ENCODE measurements around the gene MYO5B. TPM values are rescaled to one million over a fixed set of nuclear protein-coding genes. Genes with fewer than 3 reads are reported as not detected.

MYO5B gene
- total RNA-seq, 1 experiment from 2014 or later, result 32.1 TPM

GRCh38 chr18:50073319-50073718, 121.6 kb downstream of the MYO5B start:
- H3K4me1 ChIP-seq (ENCODE audit: control insufficient read depth in 1 of 2, insufficient read depth in 2 of 2, low read length in 2 of 2), result peaks cover 2 to 7% of the 10 kb centered on the region in 2 experiments; a peak in 1 of 4 replicates
- POLR2A ChIA-PET, result no interaction called here
- CTCF ChIA-PET, result no interaction called here
- no peak overlapping the region for H3K4me2 ChIP-seq (ENCODE audit: low read length)
- RAD21 ChIA-PET (ENCODE audit: low non-redundant PET in 1 of 2, low total read pairs in 2 of 2, uncharacterized antibody in 2 of 2, unreplicated experiment in 2 of 2), result no interaction called here
- H3K9me2 ChIP-seq (ENCODE audit: insufficient read depth), result no peaks in the 10 kb centered on the region
- no peak overlapping the region for H3K27ac ChIP-seq (ENCODE audit: low read depth, low read length)
- TF ChIP-seq SP1 (IDR thresholded peaks at IDR 0.05; ENCODE audit: low read depth), result no peak
- TF ChIP-seq RAD21 (IDR thresholded peaks at IDR 0.05; ENCODE audit: low read depth), result no peak
- TF ChIP-seq EZH2phosphoT487 (IDR thresholded peaks at IDR 0.05; ENCODE audit: borderline replicate concordance), result no peak
- no peak for TF ChIP-seq FOSL1 (IDR thresholded peaks at IDR 0.05; ENCODE audit: low read depth)
- TF ChIP-seq EGR1 (IDR thresholded peaks at IDR 0.05; ENCODE audit: low read depth), result no peak
- no peak for TF ChIP-seq SIN3A (IDR thresholded peaks at IDR 0.05; ENCODE audit: low read depth)
- TF ChIP-seq POLR2A (IDR thresholded peaks at IDR 0.05; ENCODE audit: borderline replicate concordance, extremely low read depth, insufficient read depth, insufficient read length), result no peak
- TF ChIP-seq CTCF (IDR thresholded peaks at IDR 0.05 in 2 of 3, conservative IDR thresholded peaks at IDR 0.05 in 1 of 3; ENCODE audit: borderline replicate concordance in 1 of 3, insufficient read depth in 1 of 3, low read depth in 2 of 3, low read length in 2 of 3), result no peak
- no peak for TF ChIP-seq ZNF274 (IDR thresholded peaks at IDR 0.05; ENCODE audit: low read depth, low read length)
- no peak for TF ChIP-seq REST (IDR thresholded peaks at IDR 0.05; ENCODE audit: low read depth)
- TF ChIP-seq ZBTB33 (IDR thresholded peaks at IDR 0.05; ENCODE audit: extremely low read depth, insufficient replicate concordance, low read length), result no peak
- no peak for TF ChIP-seq MAX (IDR thresholded peaks at IDR 0.05)
- TF ChIP-seq JUND (IDR thresholded peaks at IDR 0.05), result no peak
- TF ChIP-seq CEBPB (IDR thresholded peaks at IDR 0.05; ENCODE audit: low read depth), result no peak
- TF ChIP-seq YY1 (IDR thresholded peaks at IDR 0.05; ENCODE audit: extremely low read depth, insufficient replicate concordance, low read depth, low read length), result no peak
- no peak for TF ChIP-seq TCF7L2 (IDR thresholded peaks at IDR 0.05; ENCODE audit: borderline replicate concordance, extremely low read depth, insufficient read depth, insufficient read length)
- TF ChIP-seq POLR2AphosphoS5 (IDR thresholded peaks at IDR 0.05; ENCODE audit: low read depth, low read length), result no peak
- TF ChIP-seq ELF1 (IDR thresholded peaks at IDR 0.05; ENCODE audit: borderline replicate concordance, low read depth), result no peak
- TF ChIP-seq SRF (IDR thresholded peaks at IDR 0.05; ENCODE audit: low read depth), result no peak
- no peak overlapping the region for H3K4me3 ChIP-seq (replicated peaks in 1 of 2; ENCODE audit: low read depth in 1 of 2, low read length in 2 of 2)
- H3K27me3 ChIP-seq (ENCODE audit: insufficient read depth, low read length), result no peaks in the 10 kb centered on the region
- no peaks in the 10 kb centered on the region for H3K9me3 ChIP-seq (ENCODE audit: control insufficient read depth in 1 of 2, insufficient read depth in 1 of 2, low read depth in 1 of 2, low read length in 2 of 2)
- no TSS peak for BruUV-seq (replicated peaks)
- no peaks in the 10 kb centered on the region for H3K79me2 ChIP-seq (ENCODE audit: insufficient read depth, low read length)
- no peak for DNase-seq (ENCODE audit: low read depth, low spot score)
- no peaks in the 10 kb centered on the region for H4K20me1 ChIP-seq (ENCODE audit: insufficient read depth)
- no peak overlapping the region for H2AFZ ChIP-seq (ENCODE audit: low read depth, low read length, poor library complexity, severe bottlenecking)
- no peak overlapping the region for H3K9ac ChIP-seq (ENCODE audit: low read length)
- intact Hi-C loops (cut with micrococcal nuclease), result no loop called here
- ATAC-seq, result no peak
- no peaks in the 10 kb centered on the region for H3K36me3 ChIP-seq (ENCODE audit: control insufficient read depth in 1 of 2, insufficient read depth in 2 of 2, low read length in 2 of 2)
